Peyer's patch (tissue), 4 donors: ENCODE measurements around the gene BMPR1A. TPM values are rescaled to one million over a fixed set of nuclear protein-coding genes. Genes with fewer than 3 reads are reported as not detected.

Experiments used
- DNase-seq, 3 donors: peaks; one replicate each; pipeline ENCODE4 v3.0.0-alpha.2; 2017 to 2019
- H3K27ac ChIP-seq, 4 donors: fragments of 200-600 bp; sonication (generic); one replicate each; pipeline ENCODE4 v1.5.1; 2016 to 2019
- H3K27me3 ChIP-seq, 2 donors: fragments of 200-600 bp; sonication (generic); one replicate each; pipeline ENCODE4 v1.5.1; 2019
- H3K36me3 ChIP-seq, 3 donors: fragments of 200-600 bp; sonication (generic); one replicate each; pipeline ENCODE4 v1.5.1; 2016 to 2019
- H3K4me1 ChIP-seq, 4 donors: fragments of 200-600 bp; sonication (generic); one replicate each; pipeline ENCODE4 v1.5.1; 2016 to 2019
- H3K4me3 ChIP-seq, 4 donors: fragments of 200-600 bp; sonication (generic); 1 replicate in 3 of 4; 2 replicates in 1 of 4; pipeline ENCODE4 v1.5.1; 2016 to 2019; ENCODE audit warnings: mild to moderate bottlenecking in 1 of 4
- H3K9me3 ChIP-seq, 4 donors: fragments of 200-600 bp; sonication (generic); one replicate each; pipeline ENCODE4 v1.5.1; 2016 to 2019; ENCODE audit warnings: mild to moderate bottlenecking in 1 of 4
- CTCF ChIP-seq, 6 experiments: fragments of 450-650 bp in 4 of 6; fragments of 200-600 bp in 2 of 6; sonication (generic) in 1 of 6; IDR thresholded peaks; one replicate each; pipeline ENCODE4 v1.5.1; 2017 to 2019; ENCODE audit warnings: antibody characterized with exemption in 6 of 6, mild to moderate bottlenecking in 3 of 6, moderate library complexity in 1 of 6
- POLR2A ChIP-seq, 2 donors: fragments of 450-650 bp; IDR thresholded peaks; one replicate each; pipeline ENCODE4 v1.5.1; 2017; ENCODE audit warnings: antibody characterized with exemption in 2 of 2, mild to moderate bottlenecking in 2 of 2, moderate library complexity in 2 of 2
- total RNA-seq, 4 donors: library from RNA; depleted of rRNA; stranded (reverse); fragments of >200 nt; gene quantifications; one replicate each; pipeline ENCODE4 v1.1.0, GENCODE V29; 2016

The BMPR1A gene
- total RNA-seq, 4 donors from 2014 or later: 17.1 to 40.1 (median 24.9) TPM

GRCh38 chr10:86709396-86710185 is 46.8 kb upstream of the BMPR1A start:
- no peak overlapping the region for H3K27ac ChIP-seq
- H3K4me3 ChIP-seq: no peak overlapping the region
- peaks cover 0 to 4% (median 1%) of the 10 kb centered on the region in 4 donors for H3K4me1 ChIP-seq
- peak in 1 of 3 donors; percentile 47 for DNase-seq
- H3K36me3 ChIP-seq: no peaks in the 10 kb centered on the region
- no peak for TF ChIP-seq POLR2A (IDR thresholded peaks at IDR 0.05)
- no peaks in the 10 kb centered on the region for H3K9me3 ChIP-seq
- no peaks in the 10 kb centered on the region for H3K27me3 ChIP-seq

- Histone ChIP-seq H3K27me3 (no peaks in the 10 kb centered on the region), H3K4me3 (peak overlapping the region; percentile 81 to 95 (median 84))
- DNase-seq: peak; percentile 77 to 93 (median 93)
Measured at GRCh38 chr10:86710987-86711512, 45.4 kb upstream of the BMPR1A start.

GRCh38 chr10:86711513-86712316 is 44.7 kb upstream of the BMPR1A start:
- peak in 1 of 2 donors; percentile 22 for TF ChIP-seq POLR2A (IDR thresholded peaks at IDR 0.05)
- TF ChIP-seq CTCF (IDR thresholded peaks at IDR 0.05): no peak
- Histone ChIP-seq H3K4me1 (peaks cover 0 to 4% (median 1%) of the 10 kb centered on the region in 4 donors), H3K27me3 (no peaks in the 10 kb centered on the region), H3K4me3 (peak overlapping the region; percentile 81 to 95 (median 84)), H3K27ac (peak overlapping the region; percentile 94 to 98 (median 96)), H3K36me3 (no peaks in the 10 kb centered on the region), H3K9me3 (no peaks in the 10 kb centered on the region)
- DNase-seq: peak; percentile 56 to 76 (median 75)

More at GRCh38 chr10:86710987-86711512, 45.4 kb upstream of the BMPR1A start:
- TF ChIP-seq CTCF (IDR thresholded peaks at IDR 0.05): peak; percentile 81 to 99 (median 94)
- TF ChIP-seq POLR2A (IDR thresholded peaks at IDR 0.05): peak; percentile 59 to 72
- no peaks in the 10 kb centered on the region for H3K9me3 ChIP-seq
- H3K36me3 ChIP-seq: no peaks in the 10 kb centered on the region
- H3K4me1 ChIP-seq: peaks cover 0 to 4% (median 1%) of the 10 kb centered on the region in 4 donors
- H3K27ac ChIP-seq: peak overlapping the region; percentile 94 to 98 (median 96)

- peak overlapping the region; percentile 81 to 95 (median 84) for H3K4me3 ChIP-seq
- H3K36me3 ChIP-seq: no peaks in the 10 kb centered on the region
- DNase-seq: peak in 1 of 3 donors; percentile 30
- no peaks in the 10 kb centered on the region for H3K27me3 ChIP-seq
- no peak for TF ChIP-seq CTCF (IDR thresholded peaks at IDR 0.05)
- TF ChIP-seq POLR2A (IDR thresholded peaks at IDR 0.05): no peak
- H3K4me1 ChIP-seq: peaks cover 0 to 4% (median 1%) of the 10 kb centered on the region in 4 donors
- H3K9me3 ChIP-seq: no peaks in the 10 kb centered on the region
- peak overlapping the region; percentile 94 to 98 (median 96) for H3K27ac ChIP-seq
Measured at GRCh38 chr10:86712317-86712707, 44.1 kb upstream of the BMPR1A start.

GRCh38 chr10:86715156-86715795 is 41.1 kb upstream of the BMPR1A start:
- peaks cover 0 to 4% (median 1%) of the 10 kb centered on the region in 4 donors for H3K4me1 ChIP-seq
- no peaks in the 10 kb centered on the region for H3K9me3 ChIP-seq
- TF ChIP-seq CTCF (IDR thresholded peaks at IDR 0.05) (no peak), POLR2A (IDR thresholded peaks at IDR 0.05) (no peak)
- no peaks in the 10 kb centered on the region for H3K36me3 ChIP-seq
- no peaks in the 10 kb centered on the region for H3K27me3 ChIP-seq
- no peak for DNase-seq
- H3K27ac ChIP-seq: no peak overlapping the region
- H3K4me3 ChIP-seq: no peak overlapping the region
